Measurements from ENCODE around the gene LHX6. TPM values are rescaled to one million over a fixed set of nuclear protein-coding genes. Genes with fewer than 3 reads are reported as not detected.

LHX6 gene
- total RNA-seq, 1 experiment from 2014 or later: 4.1 TPM

DNA sequence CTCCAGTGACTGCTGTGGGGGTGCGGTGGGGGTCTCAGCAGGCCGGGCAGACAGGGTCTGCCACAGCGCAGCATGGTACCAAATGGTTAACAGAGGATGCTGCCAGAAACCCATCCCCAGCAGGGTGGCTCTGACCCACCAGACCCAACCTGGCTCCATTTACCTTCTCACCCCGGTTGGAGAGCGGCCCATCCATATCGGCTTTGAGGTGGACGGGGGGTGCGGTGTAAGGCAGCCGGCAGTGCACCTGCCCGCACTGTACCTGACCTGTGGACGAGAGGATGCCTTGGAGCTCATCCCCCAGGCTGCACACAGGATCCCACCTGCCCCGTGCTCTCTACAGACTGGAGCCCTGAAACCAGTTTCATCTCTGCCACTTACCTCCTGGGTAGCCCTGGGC is 19.3 kb downstream of the LHX6 start:
- ChIA-PET CTCF (no interaction called here), RAD21 (ENCODE audit: low non-redundant PET in 1 of 2, low total read pairs in 2 of 2, uncharacterized antibody in 2 of 2, unreplicated experiment in 2 of 2) (interaction anchor here in 1 of 2 experiments (0.6 kb wide), 1 partner anchor 110 kb away, joined by 3 read pairs; no protein-coding TSS in a partner anchor)
- no peak overlapping the region for H3K9ac ChIP-seq (ENCODE audit: low read length)

More for the DNA sequence above, 19.3 kb downstream of the LHX6 start:
- Histone ChIP-seq H3K4me2 (ENCODE audit: low read length) (no peak overlapping the region), H2AFZ (ENCODE audit: low read depth, low read length, poor library complexity, severe bottlenecking) (no peak overlapping the region), H3K4me3 (replicated peaks in 1 of 2; ENCODE audit: low read depth in 1 of 2, low read length in 2 of 2) (no peak overlapping the region), H3K9me3 (ENCODE audit: control insufficient read depth in 1 of 2, insufficient read depth in 1 of 2, low read depth in 1 of 2, low read length in 2 of 2) (no peaks in the 10 kb centered on the region), H3K79me2 (ENCODE audit: insufficient read depth, low read length) (no peaks in the 10 kb centered on the region), H3K27me3 (ENCODE audit: insufficient read depth, low read length) (no peaks in the 10 kb centered on the region), H3K27ac (ENCODE audit: low read depth, low read length) (no peak overlapping the region), H3K9me2 (ENCODE audit: insufficient read depth) (no peaks in the 10 kb centered on the region), H3K36me3 (ENCODE audit: control insufficient read depth in 1 of 2, insufficient read depth in 2 of 2, low read length in 2 of 2) (no peaks in the 10 kb centered on the region), H3K4me1 (ENCODE audit: control insufficient read depth in 1 of 2, insufficient read depth in 2 of 2, low read length in 2 of 2) (peaks cover 13 to 26% of the 10 kb centered on the region in 2 experiments), H4K20me1 (ENCODE audit: insufficient read depth) (no peaks in the 10 kb centered on the region)
- DNase-seq (ENCODE audit: low read depth, low spot score): no peak
- BruUV-seq (replicated peaks): no TSS peak
- no peak for TF ChIP-seq ZBTB33 (IDR thresholded peaks at IDR 0.05; ENCODE audit: extremely low read depth, insufficient replicate concordance, low read length)
- TF ChIP-seq RAD21 (IDR thresholded peaks at IDR 0.05; ENCODE audit: low read depth): no peak
- TF ChIP-seq, protein P1, sequence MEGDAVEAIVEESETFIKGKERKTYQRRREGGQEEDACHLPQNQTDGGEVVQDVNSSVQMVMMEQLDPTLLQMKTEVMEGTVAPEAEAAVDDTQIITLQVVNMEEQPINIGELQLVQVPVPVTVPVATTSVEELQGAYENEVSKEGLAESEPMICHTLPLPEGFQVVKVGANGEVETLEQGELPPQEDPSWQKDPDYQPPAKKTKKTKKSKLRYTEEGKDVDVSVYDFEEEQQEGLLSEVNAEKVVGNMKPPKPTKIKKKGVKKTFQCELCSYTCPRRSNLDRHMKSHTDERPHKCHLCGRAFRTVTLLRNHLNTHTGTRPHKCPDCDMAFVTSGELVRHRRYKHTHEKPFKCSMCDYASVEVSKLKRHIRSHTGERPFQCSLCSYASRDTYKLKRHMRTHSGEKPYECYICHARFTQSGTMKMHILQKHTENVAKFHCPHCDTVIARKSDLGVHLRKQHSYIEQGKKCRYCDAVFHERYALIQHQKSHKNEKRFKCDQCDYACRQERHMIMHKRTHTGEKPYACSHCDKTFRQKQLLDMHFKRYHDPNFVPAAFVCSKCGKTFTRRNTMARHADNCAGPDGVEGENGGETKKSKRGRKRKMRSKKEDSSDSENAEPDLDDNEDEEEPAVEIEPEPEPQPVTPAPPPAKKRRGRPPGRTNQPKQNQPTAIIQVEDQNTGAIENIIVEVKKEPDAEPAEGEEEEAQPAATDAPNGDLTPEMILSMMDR (IDR thresholded peaks at IDR 0.05 in 2 of 3, conservative IDR thresholded peaks at IDR 0.05 in 1 of 3; ENCODE audit: borderline replicate concordance in 1 of 3, insufficient read depth in 1 of 3, low read depth in 2 of 3, low read length in 2 of 3): no peak
- TF ChIP-seq POLR2A (IDR thresholded peaks at IDR 0.05; ENCODE audit: borderline replicate concordance, extremely low read depth, insufficient read depth, insufficient read length): no peak
- TF ChIP-seq ELF1 (IDR thresholded peaks at IDR 0.05; ENCODE audit: borderline replicate concordance, low read depth): no peak
- TF ChIP-seq JUND (IDR thresholded peaks at IDR 0.05): no peak
- TF ChIP-seq SIN3A (IDR thresholded peaks at IDR 0.05; ENCODE audit: low read depth): no peak
- TF ChIP-seq, protein P2, sequence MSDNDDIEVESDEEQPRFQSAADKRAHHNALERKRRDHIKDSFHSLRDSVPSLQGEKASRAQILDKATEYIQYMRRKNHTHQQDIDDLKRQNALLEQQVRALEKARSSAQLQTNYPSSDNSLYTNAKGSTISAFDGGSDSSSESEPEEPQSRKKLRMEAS (IDR thresholded peaks at IDR 0.05): no peak
- TF ChIP-seq ATF3 (IDR thresholded peaks at IDR 0.05): no peak
- no peak for ATAC-seq
- intact Hi-C loops (cut with micrococcal nuclease): no loop called here
- POLR2A ChIA-PET: no interaction called here
